Measurements from ENCODE around the gene MS4A15.

Gene MS4A15

DNA sequence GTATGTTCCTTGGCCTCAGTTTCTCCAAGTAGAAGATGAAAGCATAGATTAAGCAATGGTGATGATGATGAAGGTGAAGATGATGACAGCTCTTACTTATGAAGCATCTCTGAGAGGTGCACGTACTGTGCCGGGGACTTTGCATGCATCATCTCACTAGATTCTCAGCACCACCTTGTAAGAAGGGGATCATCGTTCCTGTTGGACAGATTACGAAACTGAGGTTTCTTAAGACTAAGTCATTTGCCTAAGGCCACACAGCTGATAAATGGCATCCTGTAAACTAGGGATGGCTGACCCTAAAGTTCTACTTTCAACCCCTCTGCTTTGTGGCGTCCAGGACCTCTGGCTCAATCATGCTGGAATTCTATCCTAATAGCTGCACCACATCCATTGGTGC, 8.7 kb downstream of the MS4A15 start:
- TF ChIP-seq GATA3 (IDR thresholded peaks at IDR 0.05; ENCODE audit: low read depth, low read length), result no peak
- TF ChIP-seq GATA2 (IDR thresholded peaks at IDR 0.05; ENCODE audit: low read depth, low read length), result no peak

- TF ChIP-seq GATA2 (IDR thresholded peaks at IDR 0.05; ENCODE audit: low read depth, low read length) (no peak), GATA3 (IDR thresholded peaks at IDR 0.05; ENCODE audit: low read depth, low read length) (no peak)
These were observed 9.9 kb downstream of the MS4A15 start for GRCh38 chr11:60766547-60766946.

DNA sequence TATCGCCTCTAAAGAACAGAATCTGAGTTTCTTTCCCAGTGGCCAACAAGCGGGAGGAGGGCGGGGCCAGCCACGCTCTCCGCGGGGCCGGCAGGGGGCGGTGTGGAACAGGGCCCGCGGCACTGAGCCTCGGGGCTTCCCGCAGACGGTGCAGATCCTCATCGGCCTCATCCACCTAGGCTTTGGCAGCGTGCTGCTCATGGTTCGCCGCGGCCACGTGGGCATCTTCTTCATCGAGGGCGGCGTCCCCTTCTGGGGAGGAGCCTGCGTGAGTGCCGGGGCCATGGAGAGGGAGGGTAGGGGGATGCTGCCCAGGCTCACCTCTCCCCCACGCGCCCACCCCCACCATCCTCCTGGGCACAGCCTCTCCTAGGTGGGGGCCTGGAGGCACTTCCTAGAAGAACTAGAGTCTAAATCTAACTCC, 10.7 kb downstream of the MS4A15 start:
- TF ChIP-seq GATA3 (IDR thresholded peaks at IDR 0.05; ENCODE audit: low read depth, low read length), result no peak
- no peak for TF ChIP-seq GATA2 (IDR thresholded peaks at IDR 0.05; ENCODE audit: low read depth, low read length)

GRCh38 chr11:60768202-60768601, 11.5 kb downstream of the MS4A15 start:
- TF ChIP-seq GATA3 (IDR thresholded peaks at IDR 0.05; ENCODE audit: low read depth, low read length) (no peak), GATA2 (IDR thresholded peaks at IDR 0.05; ENCODE audit: low read depth, low read length) (no peak)

DNA sequence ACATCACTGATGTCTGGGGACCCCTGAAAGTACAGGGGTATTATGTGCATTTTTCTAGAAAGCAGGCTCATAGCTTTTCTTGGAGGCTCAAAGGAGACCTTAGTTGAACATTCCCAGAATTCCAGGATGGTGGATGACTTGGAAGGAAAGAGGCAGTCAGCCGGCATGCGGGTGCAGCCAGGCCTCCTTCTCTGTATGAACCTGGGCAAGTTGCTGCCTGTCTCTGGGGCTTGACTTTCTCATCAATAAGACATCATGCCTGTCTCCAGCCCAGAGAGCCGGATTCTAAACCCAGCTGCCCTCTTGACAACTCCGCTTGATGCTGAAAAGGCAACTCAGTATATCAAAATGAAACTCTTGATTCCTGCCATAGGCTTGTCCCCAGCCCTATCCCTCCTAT, 12.6 kb downstream of the MS4A15 start:
- TF ChIP-seq GATA3 (IDR thresholded peaks at IDR 0.05; ENCODE audit: low read depth, low read length) (no peak), GATA2 (IDR thresholded peaks at IDR 0.05; ENCODE audit: low read depth, low read length) (no peak)

GRCh38 chr11:60769811-60770210, 13.1 kb downstream of the MS4A15 start:
- TF ChIP-seq GATA2 (IDR thresholded peaks at IDR 0.05; ENCODE audit: low read depth, low read length), result no peak
- TF ChIP-seq GATA3 (IDR thresholded peaks at IDR 0.05; ENCODE audit: low read depth, low read length), result no peak

DNA sequence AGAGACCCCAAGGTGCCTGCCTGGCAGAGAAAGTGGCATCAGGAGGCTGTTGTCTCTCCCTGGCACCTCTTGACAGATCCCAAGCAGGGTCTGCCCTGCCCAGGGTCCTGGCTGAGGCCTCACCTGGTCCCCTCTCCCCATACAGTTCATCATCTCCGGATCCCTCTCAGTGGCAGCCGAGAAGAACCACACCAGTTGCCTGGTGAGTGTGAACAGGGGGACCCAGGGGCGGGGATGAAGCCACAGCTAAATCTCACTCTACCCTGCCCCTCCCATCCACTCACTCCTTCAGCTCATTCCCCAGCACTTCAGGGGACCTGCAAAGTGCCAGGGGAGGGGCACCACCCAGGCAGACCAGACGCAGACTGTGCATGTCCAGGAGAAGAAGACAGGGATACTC, 14.5 kb downstream of the MS4A15 start:
- TF ChIP-seq GATA2 (IDR thresholded peaks at IDR 0.05; ENCODE audit: low read depth, low read length), result no peak
- no peak for TF ChIP-seq GATA3 (IDR thresholded peaks at IDR 0.05; ENCODE audit: low read depth, low read length)

DNA sequence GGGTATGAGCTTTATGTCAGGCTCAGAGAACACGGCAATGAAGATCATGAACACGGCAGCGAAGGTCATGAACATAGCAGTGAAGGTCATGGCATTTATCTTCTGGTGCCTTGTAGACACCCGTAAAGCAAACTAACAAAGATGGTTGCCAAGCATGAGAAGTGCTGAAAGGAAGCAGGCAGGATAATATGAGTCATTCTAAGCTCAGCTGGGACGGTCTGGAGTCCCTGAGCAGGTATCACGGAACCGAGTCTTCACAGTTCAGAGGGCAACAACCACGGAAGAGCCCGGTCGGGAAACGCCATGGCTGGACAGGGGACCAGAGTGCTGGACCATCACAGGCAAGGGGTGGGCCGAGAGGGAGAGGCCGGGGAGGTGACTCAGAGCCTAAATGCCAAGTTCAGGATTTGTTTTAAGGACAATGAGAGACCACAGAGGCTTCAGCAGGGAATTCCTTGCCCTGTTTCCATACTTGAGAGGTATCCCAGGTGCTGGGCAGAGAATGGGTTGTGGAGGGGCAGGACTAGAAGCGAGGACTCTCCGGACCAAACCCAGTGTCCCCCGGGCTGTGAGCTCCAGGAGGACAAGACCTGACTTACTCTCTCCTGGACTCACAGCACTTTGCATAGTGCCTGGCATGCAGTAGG, 15.3 kb downstream of the MS4A15 start:
- TF ChIP-seq GATA2 (IDR thresholded peaks at IDR 0.05; ENCODE audit: low read depth, low read length), result no peak
- TF ChIP-seq GATA3 (IDR thresholded peaks at IDR 0.05; ENCODE audit: low read depth, low read length), result no peak

DNA sequence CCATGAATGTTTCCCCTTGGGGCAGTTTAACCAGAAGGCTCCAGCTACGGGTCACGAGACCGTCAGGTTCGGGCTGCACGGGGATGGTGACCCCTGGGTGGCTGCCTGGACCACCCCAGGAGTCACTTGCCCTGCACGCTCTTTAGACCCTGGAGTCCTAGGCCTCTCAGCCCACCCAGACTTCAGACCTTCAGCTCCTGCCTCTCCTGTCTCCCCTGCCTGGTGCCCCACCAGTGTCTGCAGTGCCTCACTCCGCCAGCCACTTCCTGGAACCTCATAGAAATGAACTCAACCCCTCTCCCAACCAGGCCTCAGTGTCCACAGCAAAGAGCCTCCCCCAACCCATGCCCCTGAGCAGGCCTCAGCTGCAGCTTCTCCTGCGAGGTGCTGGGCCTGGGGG, 16.0 kb downstream of the MS4A15 start:
- no peak for TF ChIP-seq GATA2 (IDR thresholded peaks at IDR 0.05; ENCODE audit: low read depth, low read length)
- TF ChIP-seq GATA3 (IDR thresholded peaks at IDR 0.05; ENCODE audit: low read depth, low read length), result no peak

- TF ChIP-seq GATA2 (IDR thresholded peaks at IDR 0.05; ENCODE audit: low read depth, low read length) (no peak), GATA3 (IDR thresholded peaks at IDR 0.05; ENCODE audit: low read depth, low read length) (no peak)
These were observed 18.1 kb downstream of the MS4A15 start for GRCh38 chr11:60774726-60775125.

GRCh38 chr11:60775420-60775961, 18.8 kb downstream of the MS4A15 start:
- TF ChIP-seq GATA3 (IDR thresholded peaks at IDR 0.05; ENCODE audit: low read depth, low read length) (no peak), GATA2 (IDR thresholded peaks at IDR 0.05; ENCODE audit: low read depth, low read length) (no peak)

GRCh38 chr11:60776167-60776566, 19.5 kb downstream of the MS4A15 start:
- TF ChIP-seq GATA3 (IDR thresholded peaks at IDR 0.05; ENCODE audit: low read depth, low read length) (no peak), GATA2 (IDR thresholded peaks at IDR 0.05; ENCODE audit: low read depth, low read length) (no peak)

DNA sequence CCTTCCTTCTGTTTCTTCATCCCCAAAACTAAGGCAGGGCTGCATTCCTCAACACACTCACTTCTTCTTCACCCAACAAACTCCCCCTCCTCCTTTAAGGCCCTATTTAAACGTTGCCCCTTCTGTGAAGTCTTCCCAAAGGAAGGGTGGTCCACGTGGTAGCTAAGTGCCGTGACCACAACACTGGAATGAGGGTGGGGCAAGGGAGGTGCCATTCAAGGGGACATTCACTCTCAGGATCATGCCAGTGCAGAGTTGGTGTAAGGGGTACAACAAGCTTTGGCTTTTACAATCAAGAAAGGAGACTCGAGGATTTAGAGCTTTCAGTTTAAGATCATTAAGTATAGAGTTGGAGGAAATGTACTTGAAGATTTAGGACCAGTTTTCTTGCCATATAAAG, 20.4 kb downstream of the MS4A15 start:
- TF ChIP-seq GATA3 (IDR thresholded peaks at IDR 0.05; ENCODE audit: low read depth, low read length) (no peak), GATA2 (IDR thresholded peaks at IDR 0.05; ENCODE audit: low read depth, low read length) (no peak)

DNA sequence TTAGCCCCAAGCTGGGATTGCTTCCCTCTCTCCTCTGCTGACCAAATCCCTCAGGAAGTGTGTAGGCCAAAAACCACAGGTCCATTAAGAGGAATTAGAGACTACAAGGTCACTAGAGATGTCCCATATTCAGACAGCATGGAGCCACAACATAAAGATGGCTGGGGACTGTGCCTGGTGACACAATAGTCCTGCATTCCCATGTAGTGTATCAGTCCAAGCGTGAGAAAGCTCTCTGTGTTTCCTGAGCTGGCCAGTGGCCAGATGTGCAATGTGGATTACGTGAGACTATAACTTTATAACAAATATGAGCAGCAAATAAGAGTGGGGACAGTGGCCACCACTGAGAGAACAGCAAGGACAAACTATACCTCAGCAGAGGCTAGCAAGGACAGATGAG, 20.9 kb downstream of the MS4A15 start:
- TF ChIP-seq GATA2 (IDR thresholded peaks at IDR 0.05; ENCODE audit: low read depth, low read length) (no peak), GATA3 (IDR thresholded peaks at IDR 0.05; ENCODE audit: low read depth, low read length) (no peak)

- no peak for TF ChIP-seq GATA2 (IDR thresholded peaks at IDR 0.05; ENCODE audit: low read depth, low read length)
- TF ChIP-seq GATA3 (IDR thresholded peaks at IDR 0.05; ENCODE audit: low read depth, low read length), result no peak
These were observed 23.4 kb downstream of the MS4A15 start for GRCh38 chr11:60780065-60780464.
